ENCODE results near the gene NOCT. TPM values are rescaled to one million over a fixed set of nuclear protein-coding genes. Genes with fewer than 3 reads are reported as not detected.

NOCT gene
- polyA plus RNA-seq, 1 donor (not counting 4 experiments of a cell fraction or from before 2014, with no cell fraction given): 12.6 TPM

- no peak overlapping the region for H3K4me3 ChIP-seq (ENCODE audit: control insufficient read depth in 2 of 3, extremely low read depth in 1 of 3, insufficient read depth in 2 of 3, low read depth in 1 of 3, low read length in 3 of 3)
- no peaks in the 10 kb centered on the region for H3K79me2 ChIP-seq (ENCODE audit: control insufficient read depth, insufficient read depth, low read length)
- H3K4me1 ChIP-seq (ENCODE audit: control insufficient read depth, extremely low read depth, insufficient read depth, low read length): no peaks in the 10 kb centered on the region
- no peaks in the 10 kb centered on the region for H3K36me3 ChIP-seq (ENCODE audit: control insufficient read depth in 2 of 2, extremely low read depth in 1 of 2, insufficient read depth in 2 of 2, low read length in 2 of 2)
- H3K9me3 ChIP-seq (ENCODE audit: control insufficient read depth, low read depth, low read length): no peaks in the 10 kb centered on the region
- no peak overlapping the region for H3K9ac ChIP-seq (ENCODE audit: control insufficient read depth, extremely low read depth, insufficient read depth, low read length)
- H3K9me1 ChIP-seq (ENCODE audit: control insufficient read depth, extremely low read depth, insufficient read depth, low read length): no peaks in the 10 kb centered on the region
- no peaks in the 10 kb centered on the region for H4K20me1 ChIP-seq (ENCODE audit: control insufficient read depth, extremely low read depth, insufficient read depth, low read length)
- FAIRE-seq (no peak), DNase-seq (ENCODE audit: low read depth, low spot score) (no peak)
- dilution Hi-C loops (cut with MboI; ENCODE audit: extremely low pct_ligation_motif_present, low sequenced_read_pairs): no loop called here
- TF ChIP-seq, protein P1, sequence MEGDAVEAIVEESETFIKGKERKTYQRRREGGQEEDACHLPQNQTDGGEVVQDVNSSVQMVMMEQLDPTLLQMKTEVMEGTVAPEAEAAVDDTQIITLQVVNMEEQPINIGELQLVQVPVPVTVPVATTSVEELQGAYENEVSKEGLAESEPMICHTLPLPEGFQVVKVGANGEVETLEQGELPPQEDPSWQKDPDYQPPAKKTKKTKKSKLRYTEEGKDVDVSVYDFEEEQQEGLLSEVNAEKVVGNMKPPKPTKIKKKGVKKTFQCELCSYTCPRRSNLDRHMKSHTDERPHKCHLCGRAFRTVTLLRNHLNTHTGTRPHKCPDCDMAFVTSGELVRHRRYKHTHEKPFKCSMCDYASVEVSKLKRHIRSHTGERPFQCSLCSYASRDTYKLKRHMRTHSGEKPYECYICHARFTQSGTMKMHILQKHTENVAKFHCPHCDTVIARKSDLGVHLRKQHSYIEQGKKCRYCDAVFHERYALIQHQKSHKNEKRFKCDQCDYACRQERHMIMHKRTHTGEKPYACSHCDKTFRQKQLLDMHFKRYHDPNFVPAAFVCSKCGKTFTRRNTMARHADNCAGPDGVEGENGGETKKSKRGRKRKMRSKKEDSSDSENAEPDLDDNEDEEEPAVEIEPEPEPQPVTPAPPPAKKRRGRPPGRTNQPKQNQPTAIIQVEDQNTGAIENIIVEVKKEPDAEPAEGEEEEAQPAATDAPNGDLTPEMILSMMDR (optimal IDR thresholded peaks at IDR 0.05 in 1 of 3, IDR thresholded peaks at IDR 0.05 in 1 of 3, conservative IDR thresholded peaks at IDR 0.05 in 1 of 3; ENCODE audit: extremely low read depth in 1 of 3, insufficient read depth in 2 of 3, low read length in 3 of 3): no peak
- TF ChIP-seq EZH2 (IDR thresholded peaks at IDR 0.05; ENCODE audit: low read length): no peak
- no peak overlapping the region for H3K27ac ChIP-seq (ENCODE audit: control insufficient read depth, insufficient read depth, low read length)
- H2AFZ ChIP-seq (ENCODE audit: control insufficient read depth, low read length): no peak overlapping the region
- no peaks in the 10 kb centered on the region for H3K27me3 ChIP-seq (ENCODE audit: control insufficient read depth, extremely low read depth, insufficient read depth, low read length)
- no peak overlapping the region for H3K4me2 ChIP-seq (ENCODE audit: control insufficient read depth, extremely low read depth, insufficient read depth, low read depth, low read length)
Measured at GRCh38 chr4:139092271-139092670, 76.7 kb downstream of the NOCT start.

Small RNA genes within 50 kb of the gene (small RNA-seq; reads per million reads assigned to genes)
- 0 reads per million in 3 experiments for gene RNU6-531P (ENCODE audit: insufficient read length in 3 of 3, low read depth in 3 of 3, low replicate concordance in 1 of 3)

Other genes starting within 250 kb of the NOCT start
- gene ELF2, start 161.4 kb downstream of the NOCT start, polyA plus RNA-seq: 15.8 to 19.6 TPM (median 16.4 TPM) in 3 replicates

All from keratinocyte (primary cell).